Kidney (tissue), 14 donors: ENCODE data around the gene C2orf92. TPM values are rescaled to one million over a fixed set of nuclear protein-coding genes. Genes with fewer than 3 reads are reported as not detected.
A peak's percentile ranks its signal among the peaks of the same experiment; 100 is the strongest.

Experiments used
- DNase-seq, 5 donors: peaks; one replicate each; pipeline ENCODE4 v3.0.0-alpha.2; 2013 to 2020
- FAIRE-seq: peaks from 2 replicates; lab custom pipeline; 2012; peaks lifted over from hg19 to GRCh38; lab: Jason Lieb, UNC
- H3K27ac ChIP-seq, 2 donors: one replicate each; pipeline ENCODE4 v1.7.0; 2013; ENCODE audit warnings: low read depth in 2 of 2, low read length in 2 of 2, inconsistent platforms in 1 of 2
- H3K27me3 ChIP-seq: one replicate; pipeline ENCODE4 v1.7.1; 2013; ENCODE audit warnings: low read length, inconsistent platforms; ENCODE audit not compliant: control insufficient read depth, insufficient read depth
- H3K36me3 ChIP-seq, 3 donors: one replicate each; pipeline versions ENCODE4 v1.7.0 to v1.7.1; 2013; ENCODE audit warnings: low read length in 3 of 3, control low read depth in 1 of 3, inconsistent platforms in 1 of 3; ENCODE audit not compliant: insufficient read depth in 3 of 3, control insufficient read depth in 2 of 3
- H3K4me1 ChIP-seq, 3 donors: one replicate each; pipeline versions ENCODE4 v1.7.0 to v1.7.1; 2013; ENCODE audit warnings: low read length in 3 of 3, inconsistent platforms in 1 of 3, low read depth in 1 of 3; ENCODE audit not compliant: control insufficient read depth in 2 of 3, insufficient read depth in 2 of 3
- H3K4me3 ChIP-seq, 3 donors: one replicate each; pipeline versions ENCODE4 v1.7.0 to v1.8.1; 2013; ENCODE audit warnings: low read length in 3 of 3, control low read depth in 1 of 3, inconsistent platforms in 1 of 3
- H3K9ac ChIP-seq, 3 donors: one replicate each; pipeline versions ENCODE4 v1.7.0 to v1.7.1; 2013; ENCODE audit warnings: low read length in 3 of 3, control low read depth in 1 of 3, inconsistent platforms in 1 of 3
- H3K9me3 ChIP-seq, 3 donors: one replicate each; pipeline versions ENCODE4 v1.7.0 to v1.7.1; 2013; ENCODE audit warnings: low read length in 3 of 3, control low read depth in 1 of 3, inconsistent platforms in 1 of 3; ENCODE audit not compliant: control insufficient read depth in 2 of 3, insufficient read depth in 1 of 3
- intact Hi-C: fragments of 100-400 bp; cut with DNase I; formaldehyde crosslinking; loops from one replicate; pipeline ENCODE4 v1.11.1; 2022
- polyA plus RNA-seq: library from polyadenylated mRNA; stranded (reverse); fragments of 350-450 nt; fragmentation: Illumina TruSeq; extraction: RNeasy Lipid Tissue Mini Kit (QIAGEN cat#74804); gene quantifications from one replicate; pipeline ENCODE4 v1.2.3, GENCODE V29; 2014; ENCODE audit warnings: low read depth, low replicate concordance; ENCODE audit not compliant: insufficient read depth
- total RNA-seq: library from RNA; stranded (reverse); fragmentation: NEBNext Ultra II Directional; extraction: Animal tissue kit (Norgen Biotek cat#: 25700); gene quantifications from one replicate; pipeline ENCODE4 v1.2.1, GENCODE V29; 2021
- TF ChIP-seq, protein P1 (sequence below): IDR thresholded peaks from 3 replicates; pipeline ENCODE4 v1.5.1; 2012; ENCODE audit warnings: mild to moderate bottlenecking, moderate library complexity, borderline replicate concordance; ENCODE audit not compliant: insufficient read depth; ENCODE audit errors: extremely low read depth
- donor health status: control.
- donor health status: control.
- donor health status: control.
- donor health status: control.
- donor health status: control.
- donor health status: DM: yes; HTN: yes; CAD: no.
- donor health status: Normal renal cell carcinoma (clear cell type).

The C2orf92 gene
- total and polyA plus RNA-seq, 2 donors from 2014 or later: 3.3 to 7.3 TPM

DNA sequence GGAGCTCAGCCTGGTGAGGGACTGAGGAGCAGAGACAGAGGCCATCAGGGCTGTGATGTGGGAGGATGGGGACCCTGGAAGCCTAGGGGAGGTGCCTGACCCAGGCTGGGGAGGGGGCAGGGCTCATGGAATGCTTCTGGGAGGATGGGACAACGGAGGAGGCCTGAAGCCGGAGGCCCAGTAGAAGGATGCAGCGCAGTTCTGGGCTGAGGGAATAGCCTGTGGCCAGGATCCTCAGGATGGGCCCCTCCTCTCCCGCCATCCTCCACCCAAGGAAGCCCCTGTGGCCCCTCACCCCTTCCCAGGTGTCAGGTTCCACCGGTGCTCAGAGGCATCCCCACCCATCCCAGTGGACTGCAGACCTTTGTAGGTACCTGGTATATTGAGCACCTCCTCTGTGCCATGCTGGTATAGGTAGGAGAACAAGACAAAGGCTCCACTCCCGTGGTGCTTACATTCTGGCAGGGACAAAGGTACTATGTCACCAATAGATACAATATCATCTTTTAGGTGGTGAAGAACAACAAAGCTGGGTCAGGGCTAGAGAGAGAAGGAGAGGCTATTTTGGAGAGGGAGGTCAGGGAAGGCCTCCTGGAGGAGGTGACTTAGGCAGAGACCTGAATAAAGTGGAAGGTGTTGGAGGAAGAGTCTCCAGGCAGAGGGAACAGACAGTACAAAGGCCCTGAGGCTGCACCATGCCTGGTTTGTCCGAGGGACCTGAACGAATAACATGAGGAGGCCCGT is 46.6 kb downstream of the C2orf92 start:
- TF ChIP-seq, protein P1, sequence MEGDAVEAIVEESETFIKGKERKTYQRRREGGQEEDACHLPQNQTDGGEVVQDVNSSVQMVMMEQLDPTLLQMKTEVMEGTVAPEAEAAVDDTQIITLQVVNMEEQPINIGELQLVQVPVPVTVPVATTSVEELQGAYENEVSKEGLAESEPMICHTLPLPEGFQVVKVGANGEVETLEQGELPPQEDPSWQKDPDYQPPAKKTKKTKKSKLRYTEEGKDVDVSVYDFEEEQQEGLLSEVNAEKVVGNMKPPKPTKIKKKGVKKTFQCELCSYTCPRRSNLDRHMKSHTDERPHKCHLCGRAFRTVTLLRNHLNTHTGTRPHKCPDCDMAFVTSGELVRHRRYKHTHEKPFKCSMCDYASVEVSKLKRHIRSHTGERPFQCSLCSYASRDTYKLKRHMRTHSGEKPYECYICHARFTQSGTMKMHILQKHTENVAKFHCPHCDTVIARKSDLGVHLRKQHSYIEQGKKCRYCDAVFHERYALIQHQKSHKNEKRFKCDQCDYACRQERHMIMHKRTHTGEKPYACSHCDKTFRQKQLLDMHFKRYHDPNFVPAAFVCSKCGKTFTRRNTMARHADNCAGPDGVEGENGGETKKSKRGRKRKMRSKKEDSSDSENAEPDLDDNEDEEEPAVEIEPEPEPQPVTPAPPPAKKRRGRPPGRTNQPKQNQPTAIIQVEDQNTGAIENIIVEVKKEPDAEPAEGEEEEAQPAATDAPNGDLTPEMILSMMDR: no peak
- FAIRE-seq (no peak), DNase-seq (peak in 1 of 5 donors; percentile 53)
- no peaks in the 10 kb centered on the region for H3K27me3 ChIP-seq
- intact Hi-C loops: no loop called here
- no peak overlapping the region for H3K9ac ChIP-seq
- no peak overlapping the region for H3K4me3 ChIP-seq
- H3K4me1 ChIP-seq: peaks cover 0 to 2% (median 0%) of the 10 kb centered on the region in 3 donors
- H3K9me3 ChIP-seq: no peaks in the 10 kb centered on the region
- no peak overlapping the region for H3K27ac ChIP-seq
- H3K36me3 ChIP-seq: no peaks in the 10 kb centered on the region

DNA sequence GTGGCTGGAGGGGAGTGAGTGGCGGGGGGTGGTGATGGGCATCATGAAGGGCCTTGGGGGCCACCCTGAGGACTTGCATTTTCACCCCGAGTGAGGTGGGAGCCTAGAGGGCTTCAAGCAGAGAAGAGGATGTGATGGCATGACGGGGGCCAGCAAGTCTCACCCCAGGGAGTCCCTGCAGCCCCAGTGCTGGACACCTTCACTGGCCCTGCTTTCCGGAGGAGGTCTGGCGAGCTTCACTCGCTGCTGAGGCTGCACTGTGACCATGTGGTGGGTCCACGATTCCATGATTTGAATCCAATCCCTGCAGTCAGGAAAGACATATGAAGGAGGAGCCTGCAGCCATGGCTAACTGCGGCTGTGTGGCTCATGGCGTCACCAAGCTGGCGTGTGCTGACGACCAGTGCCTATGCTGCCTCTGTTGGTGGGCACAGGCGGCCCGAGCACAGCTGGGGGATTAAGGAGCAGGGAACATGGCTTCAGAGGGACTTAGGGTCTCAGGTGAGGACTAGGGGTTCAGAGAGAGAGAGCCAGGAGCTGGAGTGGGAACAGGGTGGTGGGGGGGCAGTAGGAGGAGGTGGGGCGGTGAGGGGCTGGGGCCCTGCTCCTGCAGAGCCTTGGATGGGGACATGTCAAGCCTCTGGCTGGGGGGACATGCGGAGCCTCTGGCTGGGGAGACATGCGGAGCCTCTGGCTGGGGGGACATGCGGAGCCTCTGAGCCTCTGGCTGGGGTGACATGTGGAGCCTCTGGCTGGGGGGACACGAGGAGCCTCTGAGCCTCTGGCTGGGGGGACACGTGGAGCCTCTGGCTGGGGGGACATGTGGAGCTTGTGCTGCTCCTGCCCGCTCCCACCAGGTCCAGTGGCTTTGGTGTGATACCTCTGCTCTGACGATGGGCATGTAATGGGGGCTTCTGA is 47.4 kb downstream of the C2orf92 start:
- Histone ChIP-seq H3K36me3 (no peaks in the 10 kb centered on the region), H3K4me1 (peaks cover 0 to 2% (median 0%) of the 10 kb centered on the region in 3 donors), H3K27me3 (no peaks in the 10 kb centered on the region), H3K4me3 (no peak overlapping the region), H3K27ac (no peak overlapping the region), H3K9me3 (no peaks in the 10 kb centered on the region), H3K9ac (no peak overlapping the region)
- DNase-seq (peak in 2 of 5 donors; percentile 31 to 67), FAIRE-seq (no peak)
- TF ChIP-seq, protein P1: no peak
- intact Hi-C loops: no loop called here

DNA sequence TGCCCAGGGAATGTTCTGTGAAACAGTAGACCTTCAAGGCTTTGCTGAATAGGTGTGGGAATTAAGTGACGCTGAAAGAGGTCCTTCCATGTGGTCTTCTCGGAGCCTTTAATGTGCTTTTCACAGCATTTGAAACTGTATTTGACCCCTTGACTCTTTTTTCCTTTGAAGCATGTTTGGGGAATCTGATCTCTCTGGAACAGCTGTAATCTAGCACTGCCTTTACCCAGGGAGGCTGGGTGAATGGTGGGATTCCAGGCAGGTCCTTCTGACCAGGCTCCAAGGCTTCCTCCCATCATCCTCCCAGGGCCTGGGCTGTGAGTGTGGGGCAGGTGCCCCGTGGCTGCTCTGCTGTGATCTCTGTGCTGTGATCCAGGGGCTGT is 48.1 kb downstream of the C2orf92 start:
- H3K36me3 ChIP-seq: no peaks in the 10 kb centered on the region
- FAIRE-seq (no peak), DNase-seq (peak in 3 of 5 donors; percentile 39 to 68 (median 67))
- TF ChIP-seq, protein P1: no peak
- peaks cover 0 to 2% (median 0%) of the 10 kb centered on the region in 3 donors for H3K4me1 ChIP-seq
- H3K27me3 ChIP-seq: no peaks in the 10 kb centered on the region
- H3K4me3 ChIP-seq: no peak overlapping the region
- no peak overlapping the region for H3K9ac ChIP-seq
- H3K9me3 ChIP-seq: no peaks in the 10 kb centered on the region
- intact Hi-C loops: no loop called here
- no peak overlapping the region for H3K27ac ChIP-seq
